Neural cell (in vitro differentiated cells): Measurements from ENCODE around the gene CCDC201. TPM values are rescaled to one million over a fixed set of nuclear protein-coding genes. Genes with fewer than 3 reads are reported as not detected.
"Not testable (repeated sequence)": the region's sequence is repeated elsewhere in the genome, so short reads cannot be mapped to it uniquely, and the experiment has no call there.

Source experiments
- H2AFZ ChIP-seq: fragments of 200-600, 300-800 bp; sonication (generic), shearing (Covaris generic); 2 replicates; pipeline ENCODE4 v1.6.0; 2014; ENCODE audit warnings: low read depth, mild to moderate bottlenecking, antibody characterized with exemption, low read length, moderate library complexity
- H3F3A ChIP-seq: fragments of 200-600 bp; shearing (Covaris generic); 2 replicates; pipeline ENCODE4 v1.6.1; 2016; ENCODE audit warnings: mild to moderate bottlenecking, moderate library complexity, mixed read lengths, antibody characterized with exemption, low read length; ENCODE audit not compliant: insufficient read depth, poor library complexity, severe bottlenecking
- H3K27ac ChIP-seq: fragments of 200-600, 300-800 bp; sonication (generic), shearing (Covaris generic); 2 replicates; pipeline ENCODE4 v1.5.1; 2014; ENCODE audit warnings: mild to moderate bottlenecking, low read length, moderate library complexity
- H3K27me3 ChIP-seq: fragments of 300-800, 200-600 bp; sonication (generic), shearing (Covaris generic); 2 replicates; pipeline ENCODE4 v1.6.0; 2014; ENCODE audit warnings: mild to moderate bottlenecking, low read depth, low read length, moderate library complexity; ENCODE audit not compliant: insufficient read depth
- H3K36me3 ChIP-seq: fragments of 300-800, 200-600 bp; sonication (generic), shearing (Covaris generic); 2 replicates; pipeline ENCODE4 v1.5.1; 2014; ENCODE audit warnings: mild to moderate bottlenecking, antibody characterized with exemption, low read length, moderate library complexity; ENCODE audit not compliant: insufficient read depth
- H3K4me2 ChIP-seq: fragments of 300-800, 200-600 bp; sonication (generic), shearing (Covaris generic); 2 replicates; pipeline ENCODE4 v1.6.0; 2014; ENCODE audit warnings: mild to moderate bottlenecking, low read length
- H3K4me3 ChIP-seq: fragments of 300-800, 200-600 bp; sonication (generic), shearing (Covaris generic); 2 replicates; pipeline ENCODE4 v1.5.1; 2014; ENCODE audit warnings: mild to moderate bottlenecking, low read length, moderate library complexity
- H3K79me2 ChIP-seq: fragments of 200-600 bp; shearing (Covaris generic); replicated peaks from 2 replicates; pipeline ENCODE4 v1.6.0; 2014; ENCODE audit warnings: mild to moderate bottlenecking, low read length, moderate library complexity; ENCODE audit not compliant: insufficient read depth
- H3K9ac ChIP-seq: fragments of 300-800, 200-600 bp; sonication (generic), shearing (Covaris generic); 2 replicates; pipeline ENCODE4 v1.6.1; 2016; ENCODE audit warnings: mild to moderate bottlenecking, low read length, mixed read lengths
- H3K9me2 ChIP-seq: fragments of 200-600 bp; shearing (Covaris generic); 2 replicates; pipeline ENCODE4 v1.6.1; 2016; ENCODE audit warnings: mild to moderate bottlenecking, low read length, mixed read lengths; ENCODE audit not compliant: insufficient read depth
- H3K9me3 ChIP-seq: fragments of 200-600, 300-800 bp; sonication (generic), shearing (Covaris generic); 2 replicates; pipeline ENCODE4 v1.6.1; 2016; ENCODE audit warnings: mild to moderate bottlenecking, mixed run types, low read length, moderate library complexity, mixed read lengths
- H4K20me1 ChIP-seq: fragments of 200-600 bp; shearing (Covaris generic); 2 replicates; pipeline ENCODE4 v1.6.1; 2016; ENCODE audit warnings: mild to moderate bottlenecking, mixed run types; ENCODE audit not compliant: insufficient read depth
- EP300 ChIP-seq: fragments of 450-650 bp; conservative IDR thresholded peaks from 2 replicates; pipeline ENCODE4 v1.6.1; 2014; ENCODE audit warnings: antibody characterized with exemption, mild to moderate bottlenecking, moderate library complexity; ENCODE audit not compliant: poor library complexity, severe bottlenecking
- EZH2 ChIP-seq: fragments of 200-600, 300-800 bp; shearing (Covaris generic), sonication (generic); IDR thresholded peaks from 2 replicates; pipeline ENCODE4 v1.6.1; 2014; ENCODE audit warnings: antibody characterized with exemption, low read length, borderline replicate concordance, mild to moderate bottlenecking; ENCODE audit not compliant: insufficient read depth, poor library complexity, severe bottlenecking
- POLR2AphosphoS5 ChIP-seq: IDR thresholded peaks from 2 replicates; pipeline ENCODE4 v1.6.1; 2012
- RAD21 ChIP-seq: fragments of 450-650 bp; conservative IDR thresholded peaks from 2 replicates; pipeline ENCODE4 v1.6.1; 2014; ENCODE audit warnings: antibody characterized with exemption, mild to moderate bottlenecking, moderate library complexity
- REST ChIP-seq: IDR thresholded peaks from 2 replicates; pipeline ENCODE4 v1.6.1; 2012; ENCODE audit warnings: borderline replicate concordance
- TAF1 ChIP-seq: IDR thresholded peaks from 2 replicates; pipeline ENCODE4 v1.6.1; 2012; ENCODE audit warnings: low read depth
- polyA plus RNA-seq: library from polyadenylated mRNA; depleted of rRNA; stranded (reverse); fragments of >200 nt; gene quantifications from 2 replicates; pipeline ENCODE4 v1.2.3, GENCODE V29; 2014
- small RNA-seq, 3 experiments: library from RNA; depleted of rRNA; stranded (forward); fragments of <200 nt; gene quantifications; one replicate each; pipeline ENCODE3, GENCODE V24; 2012

The CCDC201 gene
- polyA plus RNA-seq, 1 donor from 2014 or later = not detected

GRCh38 chr7:45812946-45813345, 59.9 kb downstream of the CCDC201 start:
- H3K9me2 ChIP-seq = no peaks in the 10 kb centered on the region
- no peak overlapping the region for H3K4me3 ChIP-seq
- H3K9me3 ChIP-seq = no peaks in the 10 kb centered on the region
- H3K9ac ChIP-seq = no peak overlapping the region
- no peaks in the 10 kb centered on the region for H4K20me1 ChIP-seq
- no peak for TF ChIP-seq POLR2AphosphoS5
- TF ChIP-seq RAD21 = no peak
- no peak for TF ChIP-seq REST
- TF ChIP-seq EP300 = no peak
- no peak for TF ChIP-seq TAF1
- no peak for TF ChIP-seq EZH2
- no peak overlapping the region for H2AFZ ChIP-seq
- no peak overlapping the region for H3K27ac ChIP-seq
- no peaks in the 10 kb centered on the region for H3K79me2 ChIP-seq
- H3K36me3 ChIP-seq = no peaks in the 10 kb centered on the region
- no peaks in the 10 kb centered on the region for H3K27me3 ChIP-seq
- H3K4me2 ChIP-seq = no peak overlapping the region
- no peaks in the 10 kb centered on the region for H3F3A ChIP-seq

GRCh38 chr7:45811652-45812234, 61.1 kb downstream of the CCDC201 start:
- H3K36me3 ChIP-seq, H2AFZ ChIP-seq, H3K9me2 ChIP-seq, H3F3A ChIP-seq, H3K27me3 ChIP-seq, H3K27ac ChIP-seq, H3K79me2 ChIP-seq, H3K4me2 ChIP-seq, H3K4me3 ChIP-seq, H3K9ac ChIP-seq, H4K20me1 ChIP-seq, H3K9me3 ChIP-seq: not testable (repeated sequence)

GRCh38 chr7:45810451-45811005, 62.4 kb downstream of the CCDC201 start:
- H3K9ac ChIP-seq, H3K79me2 ChIP-seq, H2AFZ ChIP-seq, H4K20me1 ChIP-seq, H3F3A ChIP-seq, H3K9me2 ChIP-seq, H3K9me3 ChIP-seq, H3K27me3 ChIP-seq, H3K27ac ChIP-seq, H3K4me3 ChIP-seq, H3K36me3 ChIP-seq, H3K4me2 ChIP-seq: not testable (repeated sequence)

Small RNAs within 50 kb of the gene (small RNA-seq; reads per million reads assigned to genes)
- gene RNU6-326P = 0 to 0.03 (median 0) reads per million in 3 experiments

Other genes starting within 250 kb of the CCDC201 start
- not detected in 2 replicates for gene IGFBP1, start 15.4 kb upstream of the CCDC201 start, polyA plus RNA-seq
- 1.6 and 3.9 TPM in 2 replicates for gene IGFBP3, start 48.2 kb upstream of the CCDC201 start, polyA plus RNA-seq